ENCODE results near the gene SH3PXD2A. TPM values are rescaled to one million over a fixed set of nuclear protein-coding genes. Genes with fewer than 3 reads are reported as not detected.
A peak's percentile ranks its signal among the peaks of the same experiment; 100 is the strongest.
"Not testable (repeated sequence)": the region's sequence is repeated elsewhere in the genome, so short reads cannot be mapped to it uniquely, and the experiment has no call there.

The SH3PXD2A gene
- total RNA-seq, 1 donor from 2014 or later: 12.2 TPM

- no peak for DNase-seq (ENCODE audit: low read depth)
- Histone ChIP-seq H3K4me3 (ENCODE audit: low read depth, low read length) (no peak overlapping the region), H3K36me3 (ENCODE audit: control insufficient read depth, insufficient read depth, low read length) (no peaks in the 10 kb centered on the region), H3K27me3 (ENCODE audit: control insufficient read depth, insufficient read depth, low read length) (no peaks in the 10 kb centered on the region)
- TF ChIP-seq, protein P1, sequence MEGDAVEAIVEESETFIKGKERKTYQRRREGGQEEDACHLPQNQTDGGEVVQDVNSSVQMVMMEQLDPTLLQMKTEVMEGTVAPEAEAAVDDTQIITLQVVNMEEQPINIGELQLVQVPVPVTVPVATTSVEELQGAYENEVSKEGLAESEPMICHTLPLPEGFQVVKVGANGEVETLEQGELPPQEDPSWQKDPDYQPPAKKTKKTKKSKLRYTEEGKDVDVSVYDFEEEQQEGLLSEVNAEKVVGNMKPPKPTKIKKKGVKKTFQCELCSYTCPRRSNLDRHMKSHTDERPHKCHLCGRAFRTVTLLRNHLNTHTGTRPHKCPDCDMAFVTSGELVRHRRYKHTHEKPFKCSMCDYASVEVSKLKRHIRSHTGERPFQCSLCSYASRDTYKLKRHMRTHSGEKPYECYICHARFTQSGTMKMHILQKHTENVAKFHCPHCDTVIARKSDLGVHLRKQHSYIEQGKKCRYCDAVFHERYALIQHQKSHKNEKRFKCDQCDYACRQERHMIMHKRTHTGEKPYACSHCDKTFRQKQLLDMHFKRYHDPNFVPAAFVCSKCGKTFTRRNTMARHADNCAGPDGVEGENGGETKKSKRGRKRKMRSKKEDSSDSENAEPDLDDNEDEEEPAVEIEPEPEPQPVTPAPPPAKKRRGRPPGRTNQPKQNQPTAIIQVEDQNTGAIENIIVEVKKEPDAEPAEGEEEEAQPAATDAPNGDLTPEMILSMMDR (IDR thresholded peaks at IDR 0.05; ENCODE audit: insufficient read depth, low read length, poor library complexity, severe bottlenecking): no peak
Measured at GRCh38 chr10:103609231-103610082, 245.9 kb downstream of the SH3PXD2A start.

DNA sequence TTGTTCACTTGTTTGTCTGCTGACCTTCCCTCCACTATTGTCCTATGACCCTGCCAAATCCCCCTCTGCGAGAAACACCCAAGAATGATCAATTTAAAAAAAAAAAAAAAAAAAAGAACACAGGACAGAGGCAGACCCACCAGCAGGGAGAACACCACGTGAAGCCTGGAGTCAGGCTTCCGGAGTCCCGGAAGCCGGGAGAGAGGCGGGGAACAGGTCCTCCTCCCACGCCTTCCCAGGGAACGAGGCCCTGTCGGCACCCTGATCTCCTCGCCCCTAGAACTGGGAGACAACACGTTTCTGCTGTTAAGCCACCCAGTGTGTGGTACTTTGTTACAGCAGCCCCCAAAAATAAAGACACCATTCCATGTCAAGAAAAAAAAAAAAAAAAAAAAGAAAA, 247.3 kb downstream of the SH3PXD2A start:
- not testable (repeated sequence) for DNase-seq (ENCODE audit: low read depth); H3K36me3 ChIP-seq (ENCODE audit: control insufficient read depth, insufficient read depth, low read length)

DNA sequence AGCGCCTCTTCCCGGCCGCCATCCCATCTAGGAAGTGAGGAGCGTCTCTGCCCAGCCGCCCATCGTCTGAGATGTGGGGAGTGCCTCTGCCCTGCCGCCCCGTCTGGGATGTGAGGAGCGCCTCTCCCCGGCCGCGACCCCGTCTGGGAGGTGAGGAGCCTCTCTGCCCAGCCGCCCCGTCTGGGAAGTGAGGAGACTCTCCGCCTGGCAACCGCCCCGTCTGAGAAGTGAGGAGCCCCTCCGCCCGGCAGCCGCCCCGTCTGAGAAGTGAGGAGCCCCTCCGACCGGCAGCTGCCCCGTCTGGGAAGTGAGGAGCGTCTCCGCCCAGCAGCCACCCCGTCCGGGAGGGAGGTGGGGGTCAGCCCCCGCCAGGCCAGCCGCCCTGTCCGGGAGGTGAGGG, 248.3 kb downstream of the SH3PXD2A start:
- H3K27me3 ChIP-seq (ENCODE audit: control insufficient read depth, insufficient read depth, low read length); H3K4me3 ChIP-seq (ENCODE audit: low read depth, low read length); DNase-seq (ENCODE audit: low read depth); H3K36me3 ChIP-seq (ENCODE audit: control insufficient read depth, insufficient read depth, low read length): not testable (repeated sequence)

More for the DNA sequence above, 247.3 kb downstream of the SH3PXD2A start:
- not testable (repeated sequence) for H3K27me3 ChIP-seq (ENCODE audit: control insufficient read depth, insufficient read depth, low read length); H3K4me3 ChIP-seq (ENCODE audit: low read depth, low read length)

DNA sequence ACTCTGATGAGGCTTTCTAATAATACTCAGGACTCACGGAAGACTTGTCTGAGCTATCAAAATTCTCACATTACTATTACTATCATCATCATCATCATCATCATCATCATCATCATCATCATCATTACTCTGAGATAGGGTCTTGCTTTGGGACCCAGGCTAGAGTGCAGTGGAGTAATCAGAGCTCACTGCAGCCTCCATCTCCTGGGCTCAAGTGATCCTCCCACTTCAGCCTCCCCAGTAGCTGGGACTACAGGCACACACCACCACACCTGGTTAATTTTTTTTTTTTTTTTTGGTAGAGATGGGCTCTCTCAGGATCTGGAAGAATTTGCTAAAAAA, 249.3 kb downstream of the SH3PXD2A start:
- H3K4me3 ChIP-seq (ENCODE audit: low read depth, low read length); H3K36me3 ChIP-seq (ENCODE audit: control insufficient read depth, insufficient read depth, low read length); H3K27me3 ChIP-seq (ENCODE audit: control insufficient read depth, insufficient read depth, low read length); DNase-seq (ENCODE audit: low read depth): not testable (repeated sequence)

- H3K4me3 ChIP-seq (ENCODE audit: low read depth, low read length): no peak overlapping the region
- no peaks in the 10 kb centered on the region for H3K27me3 ChIP-seq (ENCODE audit: control insufficient read depth, insufficient read depth, low read length)
- TF ChIP-seq, protein P1 (IDR thresholded peaks at IDR 0.05; ENCODE audit: insufficient read depth, low read length, poor library complexity, severe bottlenecking): peak; percentile 57
- DNase-seq (ENCODE audit: low read depth): no peak
- no peaks in the 10 kb centered on the region for H3K36me3 ChIP-seq (ENCODE audit: control insufficient read depth, insufficient read depth, low read length)
Measured at GRCh38 chr10:103605359-103606096, 249.8 kb downstream of the SH3PXD2A start.

GRCh38 chr10:103603382-103603781, 252.0 kb downstream of the SH3PXD2A start:
- Histone ChIP-seq H3K27me3 (ENCODE audit: control insufficient read depth, insufficient read depth, low read length) (no peaks in the 10 kb centered on the region), H3K4me3 (ENCODE audit: low read depth, low read length) (no peak overlapping the region), H3K36me3 (ENCODE audit: control insufficient read depth, insufficient read depth, low read length) (no peaks in the 10 kb centered on the region)
- TF ChIP-seq, protein P1 (IDR thresholded peaks at IDR 0.05; ENCODE audit: insufficient read depth, low read length, poor library complexity, severe bottlenecking): no peak
- no peak for DNase-seq (ENCODE audit: low read depth)

- no peaks in the 10 kb centered on the region for H3K27me3 ChIP-seq (ENCODE audit: control insufficient read depth, insufficient read depth, low read length)
- TF ChIP-seq, protein P1 (IDR thresholded peaks at IDR 0.05; ENCODE audit: insufficient read depth, low read length, poor library complexity, severe bottlenecking): no peak
- no peaks in the 10 kb centered on the region for H3K36me3 ChIP-seq (ENCODE audit: control insufficient read depth, insufficient read depth, low read length)
- no peak for DNase-seq (ENCODE audit: low read depth)
- no peak overlapping the region for H3K4me3 ChIP-seq (ENCODE audit: low read depth, low read length)
Measured at GRCh38 chr10:103602852-103603155, 252.6 kb downstream of the SH3PXD2A start.
